Fibroblast of mammary gland (primary cell): Measurements from ENCODE around the gene KLHL12.

ENCODE experiments used
- DNase-seq: peaks from one replicate; pipeline ENCODE4 v3.0.0-alpha.2; 2010; ENCODE audit warnings: low read depth
- H3K4me3 ChIP-seq: 2 replicates; pipeline ENCODE4 v1.5.1; 2011; ENCODE audit warnings: low read depth, mild to moderate bottlenecking, low read length, moderate library complexity; ENCODE audit not compliant: control insufficient read depth
- CTCF ChIP-seq: conservative IDR thresholded peaks from 2 replicates; pipeline ENCODE4 v1.5.1; 2011; ENCODE audit warnings: low read depth, low read length, inconsistent platforms; ENCODE audit not compliant: control insufficient read depth, insufficient read depth

The KLHL12 gene

GRCh38 chr1:202848191-202848542, 78.9 kb downstream of the KLHL12 start:
- TF ChIP-seq CTCF, result no peak
- DNase-seq, result no peak
- H3K4me3 ChIP-seq, result no peak overlapping the region

GRCh38 chr1:202844935-202845334, 82.1 kb downstream of the KLHL12 start:
- TF ChIP-seq CTCF, result no peak
- H3K4me3 ChIP-seq, result no peak overlapping the region
- DNase-seq, result no peak

GRCh38 chr1:202844259-202844658, 82.8 kb downstream of the KLHL12 start:
- no peak for TF ChIP-seq CTCF
- H3K4me3 ChIP-seq, result no peak overlapping the region
- DNase-seq, result no peak

GRCh38 chr1:202843081-202843480, 84.0 kb downstream of the KLHL12 start:
- DNase-seq, result no peak
- no peak for TF ChIP-seq CTCF

More at GRCh38 chr1:202843081-202843480, 84.0 kb downstream of the KLHL12 start:
- H3K4me3 ChIP-seq, result no peak overlapping the region
